Muscle layer of duodenum (tissue), 2 donors: ENCODE data around the gene TIAM1.

ENCODE experiments used
- H3K27ac ChIP-seq: one replicate; pipeline ENCODE4 v1.7.0; 2013; ENCODE audit warnings: mild to moderate bottlenecking, low read length
- H3K27me3 ChIP-seq: one replicate; pipeline ENCODE4 v1.7.0; 2013; ENCODE audit warnings: low read depth, mild to moderate bottlenecking, control low read depth, low read length
- H3K36me3 ChIP-seq, 2 donors: one replicate each; pipeline ENCODE4 v1.7.0; 2013; ENCODE audit warnings: low read length in 2 of 2, control low read depth in 1 of 2, mild to moderate bottlenecking in 1 of 2; ENCODE audit not compliant: insufficient read depth in 2 of 2, control insufficient read depth in 1 of 2
- H3K4me1 ChIP-seq, 2 donors: one replicate each; pipeline ENCODE4 v1.7.0; 2013; ENCODE audit warnings: low read length in 2 of 2, mild to moderate bottlenecking in 2 of 2, control low read depth in 1 of 2, moderate library complexity in 1 of 2; ENCODE audit not compliant: insufficient read depth in 2 of 2, control insufficient read depth in 1 of 2
- H3K4me3 ChIP-seq, 2 donors: one replicate each; pipeline ENCODE4 v1.7.0; 2013; ENCODE audit warnings: low read length in 2 of 2, low read depth in 1 of 2, mild to moderate bottlenecking in 1 of 2
- H3K9me3 ChIP-seq, 2 donors: one replicate each; pipeline ENCODE4 v1.7.0; 2013; ENCODE audit warnings: low read length in 2 of 2, control low read depth in 1 of 2, mild to moderate bottlenecking in 1 of 2; ENCODE audit not compliant: control insufficient read depth in 1 of 2
- donor health status: healthy.

TIAM1 gene

GRCh38 chr21:31142600-31142999 is 201.5 kb downstream of the TIAM1 start:
- Histone ChIP-seq H3K36me3 (no peaks in the 10 kb centered on the region), H3K9me3 (no peaks in the 10 kb centered on the region), H3K4me3 (no peak overlapping the region), H3K27me3 (no peaks in the 10 kb centered on the region), H3K4me1 (no peaks in the 10 kb centered on the region), H3K27ac (no peak overlapping the region)

- Histone ChIP-seq H3K36me3 (no peaks in the 10 kb centered on the region), H3K9me3 (no peaks in the 10 kb centered on the region), H3K4me1 (no peaks in the 10 kb centered on the region), H3K4me3 (no peak overlapping the region), H3K27ac (no peak overlapping the region), H3K27me3 (no peaks in the 10 kb centered on the region)
These were observed 202.6 kb downstream of the TIAM1 start for GRCh38 chr21:31141389-31142000.

GRCh38 chr21:31140676-31141075 is 203.4 kb downstream of the TIAM1 start:
- no peaks in the 10 kb centered on the region for H3K9me3 ChIP-seq
- H3K27ac ChIP-seq, result no peak overlapping the region
- no peak overlapping the region for H3K4me3 ChIP-seq
- no peaks in the 10 kb centered on the region for H3K4me1 ChIP-seq
- no peaks in the 10 kb centered on the region for H3K36me3 ChIP-seq
- H3K27me3 ChIP-seq, result no peaks in the 10 kb centered on the region

GRCh38 chr21:31140025-31140424 is 204.0 kb downstream of the TIAM1 start:
- Histone ChIP-seq H3K9me3 (no peaks in the 10 kb centered on the region), H3K4me1 (no peaks in the 10 kb centered on the region), H3K27me3 (no peaks in the 10 kb centered on the region), H3K27ac (no peak overlapping the region), H3K36me3 (no peaks in the 10 kb centered on the region), H3K4me3 (no peak overlapping the region)

GRCh38 chr21:31137960-31138359 is 206.1 kb downstream of the TIAM1 start:
- no peaks in the 10 kb centered on the region for H3K36me3 ChIP-seq
- H3K27me3 ChIP-seq, result no peaks in the 10 kb centered on the region
- H3K9me3 ChIP-seq, result no peaks in the 10 kb centered on the region
- no peak overlapping the region for H3K4me3 ChIP-seq
- H3K4me1 ChIP-seq, result no peaks in the 10 kb centered on the region
- no peak overlapping the region for H3K27ac ChIP-seq

- no peaks in the 10 kb centered on the region for H3K9me3 ChIP-seq
- no peak overlapping the region for H3K27ac ChIP-seq
- H3K36me3 ChIP-seq, result no peaks in the 10 kb centered on the region
- H3K4me1 ChIP-seq, result no peaks in the 10 kb centered on the region
- no peak overlapping the region for H3K4me3 ChIP-seq
- H3K27me3 ChIP-seq, result no peaks in the 10 kb centered on the region
These were observed 207.2 kb downstream of the TIAM1 start for GRCh38 chr21:31136891-31137290.

- H3K4me1 ChIP-seq, result no peaks in the 10 kb centered on the region
- no peak overlapping the region for H3K4me3 ChIP-seq
- no peaks in the 10 kb centered on the region for H3K9me3 ChIP-seq
- no peaks in the 10 kb centered on the region for H3K27me3 ChIP-seq
- no peaks in the 10 kb centered on the region for H3K36me3 ChIP-seq
- H3K27ac ChIP-seq, result no peak overlapping the region
These were observed 208.4 kb downstream of the TIAM1 start for GRCh38 chr21:31135531-31136184.

GRCh38 chr21:31133243-31133830 is 210.7 kb downstream of the TIAM1 start:
- Histone ChIP-seq H3K9me3 (no peaks in the 10 kb centered on the region), H3K27ac (no peak overlapping the region), H3K4me3 (no peak overlapping the region), H3K4me1 (no peaks in the 10 kb centered on the region), H3K27me3 (no peaks in the 10 kb centered on the region), H3K36me3 (no peaks in the 10 kb centered on the region)

- no peaks in the 10 kb centered on the region for H3K9me3 ChIP-seq
- H3K4me1 ChIP-seq, result no peaks in the 10 kb centered on the region
- H3K36me3 ChIP-seq, result no peaks in the 10 kb centered on the region
- no peak overlapping the region for H3K4me3 ChIP-seq
- no peak overlapping the region for H3K27ac ChIP-seq
- no peaks in the 10 kb centered on the region for H3K27me3 ChIP-seq
These were observed 211.4 kb downstream of the TIAM1 start for GRCh38 chr21:31132574-31133242.

GRCh38 chr21:31130821-31131220 is 213.2 kb downstream of the TIAM1 start:
- Histone ChIP-seq H3K27me3 (no peaks in the 10 kb centered on the region), H3K36me3 (no peaks in the 10 kb centered on the region), H3K4me3 (no peak overlapping the region), H3K27ac (no peak overlapping the region), H3K4me1 (no peaks in the 10 kb centered on the region), H3K9me3 (no peaks in the 10 kb centered on the region)

- Histone ChIP-seq H3K9me3 (no peaks in the 10 kb centered on the region), H3K27ac (no peak overlapping the region), H3K36me3 (no peaks in the 10 kb centered on the region), H3K4me1 (no peaks in the 10 kb centered on the region), H3K27me3 (no peaks in the 10 kb centered on the region), H3K4me3 (no peak overlapping the region)
These were observed 215.8 kb downstream of the TIAM1 start for GRCh38 chr21:31128234-31128633.
